NCI-H2029 (cell line): ENCODE results near the gene SCO2.

Source experiments
- DNase-seq: peaks from one replicate; lab custom pipeline; 2025; lab: John Stamatoyannopoulos, UW

SCO2 gene

GRCh38 chr22:50498322-50498890 lies 27.0 kb downstream of the SCO2 start:
- DNase-seq = no peak

GRCh38 chr22:50497093-50497492 lies 28.3 kb downstream of the SCO2 start:
- DNase-seq = no peak

DNA sequence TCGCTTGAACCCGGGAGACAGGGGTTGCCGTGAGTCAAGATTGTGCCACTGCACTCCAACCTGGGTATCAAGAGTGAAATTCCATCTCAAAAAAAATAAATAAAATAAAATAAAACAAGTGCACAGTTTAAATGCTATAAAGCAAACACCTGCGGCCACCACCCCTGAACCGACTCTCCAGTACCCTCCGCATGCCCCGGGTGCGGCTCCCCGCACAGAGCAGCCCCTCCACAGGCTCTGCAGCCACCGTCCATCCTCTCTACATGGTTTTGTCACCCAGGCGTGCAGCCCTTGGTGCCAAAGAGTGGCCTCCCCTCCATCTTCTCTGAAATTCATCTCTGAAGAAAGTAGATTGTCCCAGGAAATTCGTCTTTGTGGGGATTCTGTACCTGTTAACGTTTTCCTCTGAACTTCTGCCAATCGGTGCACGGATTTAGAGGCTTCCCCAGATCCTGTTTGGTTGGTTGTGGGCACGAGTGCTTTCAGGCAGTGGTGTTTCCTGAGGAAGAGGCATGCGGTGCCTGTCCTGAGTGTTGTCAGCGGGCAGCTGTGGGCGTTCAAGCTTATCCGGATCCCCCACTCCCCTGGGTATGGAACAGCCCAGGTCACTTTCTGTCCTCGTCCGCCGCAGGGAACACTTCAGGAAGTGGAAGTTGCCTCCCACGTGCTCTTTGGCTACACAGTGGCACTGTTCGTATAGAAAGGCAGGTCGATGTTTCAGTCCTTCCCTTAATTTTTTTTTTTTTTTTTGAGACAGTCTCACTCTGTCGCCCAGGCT lies 34.7 kb downstream of the SCO2 start:
- DNase-seq = no peak

DNA sequence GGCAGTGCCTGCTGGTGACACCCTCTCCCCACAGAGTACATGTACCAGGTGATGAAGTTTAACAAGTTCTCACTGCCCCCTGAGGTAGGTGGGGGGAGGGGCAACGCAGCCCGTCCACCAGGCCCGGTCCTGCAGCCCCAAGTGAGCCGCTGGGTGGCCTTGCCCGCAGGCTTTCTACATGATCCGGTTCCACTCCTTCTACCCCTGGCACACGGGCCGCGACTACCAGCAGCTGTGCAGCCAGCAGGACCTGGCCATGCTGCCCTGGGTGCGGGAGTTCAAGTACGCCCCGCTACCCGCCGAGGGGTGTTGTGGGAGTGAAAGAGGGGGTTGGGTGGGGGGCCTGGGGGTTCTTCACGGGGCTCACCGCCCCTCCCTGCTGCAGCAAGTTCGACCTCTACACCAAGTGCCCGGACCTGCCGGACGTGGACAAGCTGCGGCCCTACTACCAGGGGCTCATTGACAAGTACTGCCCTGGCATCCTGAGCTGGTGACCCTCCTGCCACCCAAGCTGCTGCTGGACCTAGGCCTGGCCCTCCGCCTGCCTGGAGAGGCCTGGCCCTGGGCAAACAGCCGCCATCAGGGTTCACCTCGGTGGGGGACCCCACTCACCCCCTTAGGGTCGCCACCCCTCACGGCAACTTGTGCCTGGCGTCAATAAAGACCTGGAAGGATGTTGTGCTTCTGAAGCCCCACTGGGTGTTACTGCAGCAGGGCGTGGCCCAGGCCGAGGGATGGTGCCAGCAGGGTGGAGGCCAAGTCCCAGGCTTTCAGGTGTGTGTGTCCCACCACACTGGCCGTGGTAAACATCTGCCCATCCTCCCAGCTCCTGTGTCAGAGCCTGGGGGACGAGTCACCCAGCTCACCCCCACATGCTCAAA lies 35.8 kb downstream of the SCO2 start:
- DNase-seq = no peak

DNA sequence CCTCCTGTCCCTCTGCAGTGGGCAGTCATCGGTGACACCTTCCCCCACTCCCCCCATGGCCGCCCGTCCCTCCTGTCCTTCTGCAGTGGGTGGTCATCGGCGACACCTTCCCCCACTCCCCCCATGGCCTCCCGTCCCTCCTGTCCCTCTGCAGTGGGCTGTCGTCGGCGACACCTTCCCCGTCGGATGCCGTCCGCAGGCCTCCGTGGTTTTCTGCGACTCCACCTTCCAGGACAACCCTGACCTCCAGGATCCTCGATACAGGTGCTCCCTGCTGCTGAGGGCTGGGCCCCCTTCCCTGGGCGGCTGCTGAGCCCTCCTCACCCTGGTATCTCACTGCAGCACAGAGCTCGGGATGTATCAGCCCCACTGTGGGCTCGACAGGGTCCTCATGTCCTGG lies 36.5 kb downstream of the SCO2 start:
- no peak for DNase-seq

DNA sequence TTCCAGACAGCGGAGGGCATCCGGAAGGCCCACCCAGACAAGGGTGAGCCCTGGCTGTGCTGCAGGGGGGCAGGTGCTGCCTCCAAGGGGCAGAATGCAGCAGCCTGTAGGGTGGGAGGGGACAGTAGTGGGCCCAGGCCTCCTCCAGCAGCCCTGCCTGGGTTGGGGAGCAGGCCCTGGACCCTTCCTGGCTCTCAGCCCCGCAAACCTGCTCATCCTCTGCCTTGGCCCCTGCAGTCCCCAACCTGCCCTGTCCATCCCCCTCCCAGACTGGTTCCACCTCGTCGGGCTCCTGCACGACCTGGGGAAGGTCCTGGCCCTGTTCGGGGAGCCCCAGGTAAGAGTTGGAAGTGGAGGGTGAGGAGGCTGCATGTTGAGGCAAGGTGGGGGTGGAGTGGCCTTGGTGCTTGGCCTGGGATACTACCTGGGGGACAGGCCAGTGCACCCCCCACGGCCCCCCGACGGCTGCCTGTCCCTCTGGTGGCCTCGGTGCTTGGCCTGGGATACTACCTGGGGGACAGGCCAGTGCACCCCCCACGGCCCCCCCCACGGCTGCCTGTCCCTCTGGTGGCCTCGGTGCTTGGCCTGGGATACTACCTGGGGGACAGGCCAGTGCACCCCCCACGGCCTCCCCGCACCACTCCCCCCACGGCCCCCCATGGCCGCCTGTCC lies 37.3 kb downstream of the SCO2 start:
- DNase-seq = no peak

- DNase-seq = no peak
Measured at GRCh38 chr22:50487290-50488005, 38.0 kb downstream of the SCO2 start.

GRCh38 chr22:50486561-50487289 lies 38.7 kb downstream of the SCO2 start, which contains the start of gene MIOX:
TSS of gene MIOX (plus strand) at chr22:50486859. CDS start at chr22:50486898, 39 bp downstream.
- DNase-seq = no peak

DNA sequence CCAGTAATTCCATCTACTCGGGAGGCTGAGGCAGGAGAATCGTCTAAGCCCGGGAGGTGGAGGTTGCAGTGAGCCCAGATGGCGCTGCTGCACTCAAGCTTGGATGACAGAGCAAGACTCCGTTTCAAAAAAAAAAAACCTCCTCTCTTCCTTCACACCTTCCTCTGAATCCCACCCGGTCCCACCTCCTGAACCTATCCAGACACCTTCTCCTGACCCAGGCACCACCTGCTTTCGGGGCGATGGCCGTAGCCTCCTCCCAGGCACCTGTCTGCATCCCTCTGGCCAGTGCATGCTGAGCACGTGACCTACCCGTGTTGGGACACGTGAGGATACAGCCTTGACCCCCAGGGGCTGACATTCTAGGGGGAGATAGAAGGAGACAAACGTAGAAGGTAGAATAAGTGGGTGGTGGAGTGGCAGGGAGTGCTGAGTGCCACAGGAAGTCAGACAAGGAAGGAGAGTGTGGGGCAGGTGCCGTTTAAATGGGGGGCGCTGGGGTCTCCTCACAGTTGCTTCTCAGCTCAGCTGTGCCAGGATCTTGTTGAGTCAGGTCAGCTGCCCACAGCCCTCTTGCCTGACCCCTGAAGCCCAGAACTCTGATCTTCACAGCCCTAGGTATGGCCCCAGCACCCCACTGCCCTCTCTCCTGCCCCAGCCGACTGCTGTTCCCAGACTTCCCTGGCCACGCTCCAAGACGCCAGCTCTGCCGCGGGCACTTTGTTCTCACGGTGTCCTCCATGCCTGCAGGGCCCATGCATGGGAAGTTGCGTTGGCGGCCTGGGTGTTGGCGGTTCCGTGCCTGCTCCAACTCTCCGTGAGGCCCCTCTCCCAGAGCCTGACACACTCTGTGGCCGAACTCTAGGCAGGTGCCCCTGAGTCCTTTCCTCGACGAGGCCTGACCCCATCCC lies 39.9 kb downstream of the SCO2 start:
- no peak for DNase-seq

DNA sequence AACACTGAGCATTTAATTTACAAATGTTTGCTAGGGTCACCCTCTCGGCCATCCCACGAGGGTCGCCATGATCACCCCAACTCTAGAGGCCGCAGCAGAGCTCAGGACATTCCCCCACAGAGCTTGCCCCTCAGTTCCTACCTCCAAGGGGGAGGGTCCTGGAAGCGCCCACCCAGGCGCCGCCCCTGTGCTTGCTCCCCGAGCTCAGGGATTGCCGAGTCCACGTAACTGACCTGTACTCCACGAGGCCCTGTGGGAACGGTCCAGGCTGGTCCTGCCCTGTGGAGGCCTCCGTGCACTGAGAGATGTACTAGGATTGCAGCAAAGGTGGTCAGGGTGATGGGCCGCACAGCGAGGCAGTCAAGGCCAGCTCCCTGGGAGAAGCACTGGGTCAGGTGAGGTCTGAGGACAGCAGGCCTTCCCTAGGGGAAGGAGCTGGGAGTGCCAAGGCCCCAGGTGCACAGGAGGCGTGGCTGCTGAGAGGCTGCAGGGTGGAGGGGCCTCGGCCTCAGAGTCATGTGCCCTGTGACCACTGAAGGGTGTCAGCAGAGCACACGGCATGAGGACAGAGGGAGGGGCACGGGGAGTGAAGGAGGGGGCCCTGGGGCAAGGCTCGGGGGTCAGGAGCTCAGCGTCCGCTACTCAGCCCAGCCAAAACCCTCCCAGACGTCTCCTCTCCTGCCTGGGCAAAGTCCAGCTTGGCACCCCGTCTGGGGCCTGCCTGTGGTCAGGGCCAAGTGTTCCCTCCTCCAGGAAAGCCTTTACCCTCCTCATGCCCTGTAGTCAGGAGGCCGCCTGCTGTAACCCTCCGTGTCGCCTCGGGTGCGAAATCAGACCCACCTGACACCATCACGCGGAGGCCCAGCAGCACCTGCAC lies 41.2 kb downstream of the SCO2 start:
- DNase-seq = no peak

DNA sequence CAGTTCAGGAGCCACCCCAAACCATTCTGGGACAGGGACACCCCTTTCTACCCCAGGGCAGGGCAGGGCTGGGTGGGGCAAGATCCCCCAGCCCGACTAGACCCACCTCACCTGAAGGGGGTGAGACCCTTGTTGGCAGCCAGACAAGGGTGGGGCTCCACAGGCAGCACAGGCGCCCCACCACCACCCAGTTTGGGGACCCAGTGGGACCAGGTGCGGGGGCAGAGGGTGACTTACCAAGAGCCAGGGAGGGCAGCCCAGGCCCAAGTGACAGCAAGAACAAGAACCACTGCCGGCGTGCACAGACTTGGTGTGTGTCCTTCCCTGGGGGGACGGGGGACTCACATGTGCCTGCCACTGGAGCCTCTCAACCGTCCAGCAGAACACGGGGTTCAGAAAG lies 41.8 kb downstream of the SCO2 start:
- DNase-seq = no peak

DNA sequence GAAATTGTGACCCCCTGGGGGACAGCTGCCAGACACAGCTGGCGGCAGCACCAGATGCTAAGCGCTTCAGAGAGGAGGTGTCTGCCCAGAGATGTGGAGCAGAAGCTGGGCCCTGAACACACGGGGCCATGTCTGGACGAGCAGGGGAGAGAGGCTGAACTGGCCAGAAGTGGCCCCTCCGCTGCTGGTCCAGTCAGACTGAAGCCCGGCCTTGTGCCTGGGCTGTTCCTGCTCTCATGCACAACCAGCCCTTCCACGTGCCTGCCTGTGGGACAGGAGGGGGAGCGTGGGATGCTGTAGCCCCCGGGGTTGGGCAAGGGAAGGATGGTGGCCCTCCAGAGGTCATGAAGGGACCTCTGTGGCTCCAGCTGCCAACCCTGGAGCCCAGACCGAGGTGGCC lies 42.3 kb downstream of the SCO2 start:
- no peak for DNase-seq

- DNase-seq = no peak
Measured at GRCh38 chr22:50482107-50483074, 43.0 kb downstream of the SCO2 start.

GRCh38 chr22:50481440-50482106 lies 43.8 kb downstream of the SCO2 start, which contains the start of gene ADM2:
TSS of gene ADM2 (plus strand) at chr22:50481543. CDS start at chr22:50481848, 305 bp downstream.
- DNase-seq = no peak

DNA sequence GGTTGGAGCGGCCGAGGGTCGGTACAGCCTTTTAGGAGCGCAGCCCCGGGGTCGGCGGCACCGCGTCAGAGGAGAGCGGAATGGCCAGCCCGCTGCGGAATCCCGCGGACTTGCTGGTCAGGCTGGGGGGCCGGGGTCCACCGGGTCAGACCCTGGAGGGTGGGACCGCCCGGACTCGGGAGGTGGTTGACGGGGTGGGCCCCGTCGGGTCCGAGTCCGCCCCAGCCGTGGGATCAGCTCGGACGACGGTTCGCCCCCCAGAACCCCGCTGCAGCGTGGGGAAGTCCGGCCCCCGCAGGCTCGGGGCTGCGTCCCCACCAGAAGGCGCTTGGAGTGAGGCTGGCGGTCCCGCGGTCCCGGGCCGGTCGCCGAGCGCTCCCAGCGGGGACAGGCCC lies 44.4 kb downstream of the SCO2 start:
- no peak for DNase-seq

GRCh38 chr22:50479721-50480120 lies 45.7 kb downstream of the SCO2 start:
- DNase-seq = no peak

DNA sequence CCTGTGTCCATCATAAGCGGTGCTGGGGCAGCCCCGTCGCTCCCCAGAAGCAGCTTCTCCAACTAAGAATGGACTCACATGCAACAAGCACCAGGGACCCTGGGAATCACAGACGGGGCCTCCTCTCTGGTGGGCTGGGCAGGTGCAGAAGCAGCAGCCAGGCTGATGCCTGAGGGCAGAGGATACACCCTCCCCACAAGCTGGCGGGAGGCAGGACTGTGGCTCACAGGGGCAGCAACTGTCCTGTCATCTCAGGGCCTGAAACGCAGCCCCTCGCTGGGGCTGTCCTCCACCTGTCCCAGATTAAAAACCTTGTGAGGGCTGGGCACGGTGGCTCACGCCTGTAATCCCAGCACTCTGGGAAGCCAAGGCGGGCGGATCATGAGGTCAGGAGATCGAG lies 47.5 kb downstream of the SCO2 start:
- no peak for DNase-seq
